Measurements from ENCODE around the gene MALSU1. TPM values are rescaled to one million over a fixed set of nuclear protein-coding genes. Genes with fewer than 3 reads are reported as not detected.

Gene MALSU1
- total and polyA plus RNA-seq, 12 donors = 31.7 to 120 (median 76.2) TPM

DNA sequence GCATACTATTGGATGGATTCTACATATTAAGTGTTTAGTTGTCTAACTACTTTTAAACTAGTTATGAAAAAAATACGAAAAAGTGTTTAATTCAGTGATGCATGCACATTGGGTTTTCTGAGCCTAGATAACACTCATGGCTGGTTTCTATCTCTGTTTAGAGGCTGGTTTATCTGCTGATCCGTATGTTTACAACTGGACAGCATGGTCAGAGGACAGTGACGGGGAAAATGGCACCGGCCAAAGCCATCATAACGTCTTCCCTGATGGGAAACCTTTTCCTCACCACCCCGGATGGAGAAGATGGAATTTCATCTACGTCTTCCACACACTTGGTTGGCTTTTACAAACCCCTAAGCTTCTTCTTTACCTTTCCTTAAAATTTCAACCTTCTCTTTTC lies 42.4 kb upstream of the MALSU1 start:
- no peak overlapping the region for H3K27ac ChIP-seq
- no peaks in the 10 kb centered on the region for H3K27me3 ChIP-seq
- H3K9me3 ChIP-seq (replicated peaks in 1 of 3) = no peaks in the 10 kb centered on the region
- no peaks in the 10 kb centered on the region for H3K36me3 ChIP-seq (replicated peaks in 1 of 2)
- no peak for DNase-seq
- H3K4me3 ChIP-seq = no peak overlapping the region
- no peaks in the 10 kb centered on the region for H3K4me1 ChIP-seq (replicated peaks in 1 of 2)
- WGBS, 4 donors = 75 to 78% (median 76%) methylated on average over 7 of the region's 7 CpGs
- TF ChIP-seq, protein P1, sequence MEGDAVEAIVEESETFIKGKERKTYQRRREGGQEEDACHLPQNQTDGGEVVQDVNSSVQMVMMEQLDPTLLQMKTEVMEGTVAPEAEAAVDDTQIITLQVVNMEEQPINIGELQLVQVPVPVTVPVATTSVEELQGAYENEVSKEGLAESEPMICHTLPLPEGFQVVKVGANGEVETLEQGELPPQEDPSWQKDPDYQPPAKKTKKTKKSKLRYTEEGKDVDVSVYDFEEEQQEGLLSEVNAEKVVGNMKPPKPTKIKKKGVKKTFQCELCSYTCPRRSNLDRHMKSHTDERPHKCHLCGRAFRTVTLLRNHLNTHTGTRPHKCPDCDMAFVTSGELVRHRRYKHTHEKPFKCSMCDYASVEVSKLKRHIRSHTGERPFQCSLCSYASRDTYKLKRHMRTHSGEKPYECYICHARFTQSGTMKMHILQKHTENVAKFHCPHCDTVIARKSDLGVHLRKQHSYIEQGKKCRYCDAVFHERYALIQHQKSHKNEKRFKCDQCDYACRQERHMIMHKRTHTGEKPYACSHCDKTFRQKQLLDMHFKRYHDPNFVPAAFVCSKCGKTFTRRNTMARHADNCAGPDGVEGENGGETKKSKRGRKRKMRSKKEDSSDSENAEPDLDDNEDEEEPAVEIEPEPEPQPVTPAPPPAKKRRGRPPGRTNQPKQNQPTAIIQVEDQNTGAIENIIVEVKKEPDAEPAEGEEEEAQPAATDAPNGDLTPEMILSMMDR (IDR thresholded peaks at IDR 0.05) = no peak
- TF ChIP-seq POLR2A (IDR thresholded peaks at IDR 0.05) = no peak
- intact Hi-C loops (cut with DNase I) = no loop called here

DNA sequence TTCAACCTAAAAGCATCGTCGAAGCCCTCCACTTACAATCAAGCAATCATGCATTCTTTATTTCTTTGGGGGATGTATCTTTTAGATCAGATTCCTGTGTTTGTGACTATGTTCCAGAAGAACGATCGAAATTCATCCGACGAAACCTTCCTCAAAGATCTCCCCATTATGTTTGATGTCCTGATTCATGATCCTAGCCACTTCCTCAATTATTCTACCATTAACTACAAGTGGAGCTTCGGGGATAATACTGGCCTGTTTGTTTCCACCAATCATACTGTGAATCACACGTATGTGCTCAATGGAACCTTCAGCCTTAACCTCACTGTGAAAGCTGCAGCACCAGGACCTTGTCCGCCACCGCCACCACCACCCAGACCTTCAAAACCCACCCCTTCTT lies 38.8 kb upstream of the MALSU1 start:
- H3K9me3 ChIP-seq (replicated peaks in 1 of 3) = no peaks in the 10 kb centered on the region
- no peak overlapping the region for H3K27ac ChIP-seq
- H3K4me1 ChIP-seq (replicated peaks in 1 of 2) = no peaks in the 10 kb centered on the region
- DNase-seq = no peak
- intact Hi-C loops (cut with DNase I) = no loop called here
- WGBS, 4 donors = 71 to 81% (median 76%) methylated on average over 10 of the region's 10 CpGs
- no peaks in the 10 kb centered on the region for H3K27me3 ChIP-seq
- no peak overlapping the region for H3K4me3 ChIP-seq
- H3K36me3 ChIP-seq (replicated peaks in 1 of 2) = no peaks in the 10 kb centered on the region
- TF ChIP-seq POLR2A (IDR thresholded peaks at IDR 0.05) = no peak
- TF ChIP-seq, protein P1 (IDR thresholded peaks at IDR 0.05) = no peak

DNA sequence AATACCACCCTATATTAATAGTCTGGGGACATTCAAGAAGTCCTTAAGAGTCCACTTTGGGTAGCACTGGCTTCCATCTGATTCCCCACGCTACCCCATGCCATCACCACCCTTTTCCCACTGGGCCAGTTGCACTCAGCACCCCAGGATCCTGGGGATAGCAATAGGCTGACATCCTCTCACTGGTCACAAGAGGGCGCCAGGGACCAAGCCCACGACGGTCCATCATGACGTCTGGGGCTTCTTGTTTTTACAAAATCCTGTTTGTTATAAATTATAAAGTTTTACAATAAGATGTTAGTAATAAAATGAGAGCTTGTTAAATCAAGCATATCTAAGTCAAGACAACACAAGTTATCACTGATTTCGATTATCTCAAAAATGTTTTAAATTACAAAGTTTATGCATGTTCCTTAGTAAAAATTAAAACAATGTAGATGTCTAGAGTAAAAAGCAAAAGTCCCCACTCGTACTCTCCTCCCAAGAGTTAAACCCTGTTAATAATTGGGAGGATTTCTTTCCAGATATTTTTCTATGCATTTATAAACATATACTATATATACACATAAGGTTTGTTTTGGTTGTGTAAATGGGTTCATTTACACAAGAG lies 37.2 kb upstream of the MALSU1 start:
- no peaks in the 10 kb centered on the region for H3K4me1 ChIP-seq (replicated peaks in 1 of 2)
- intact Hi-C loops (cut with DNase I) = no loop called here
- no peaks in the 10 kb centered on the region for H3K27me3 ChIP-seq
- H3K36me3 ChIP-seq (replicated peaks in 1 of 2) = no peaks in the 10 kb centered on the region
- H3K4me3 ChIP-seq = no peak overlapping the region
- DNase-seq = peak; percentile 53 to 77 (median 64)
- no peak overlapping the region for H3K27ac ChIP-seq
- no peaks in the 10 kb centered on the region for H3K9me3 ChIP-seq (replicated peaks in 1 of 3)
- 3 to 8% (median 4%) methylated on average over 7 of the region's 7 CpGs for WGBS, 4 donors
- TF ChIP-seq POLR2A (IDR thresholded peaks at IDR 0.05) = no peak
- TF ChIP-seq, protein P1 (IDR thresholded peaks at IDR 0.05) = peak; percentile 46 to 84 (median 71)

DNA sequence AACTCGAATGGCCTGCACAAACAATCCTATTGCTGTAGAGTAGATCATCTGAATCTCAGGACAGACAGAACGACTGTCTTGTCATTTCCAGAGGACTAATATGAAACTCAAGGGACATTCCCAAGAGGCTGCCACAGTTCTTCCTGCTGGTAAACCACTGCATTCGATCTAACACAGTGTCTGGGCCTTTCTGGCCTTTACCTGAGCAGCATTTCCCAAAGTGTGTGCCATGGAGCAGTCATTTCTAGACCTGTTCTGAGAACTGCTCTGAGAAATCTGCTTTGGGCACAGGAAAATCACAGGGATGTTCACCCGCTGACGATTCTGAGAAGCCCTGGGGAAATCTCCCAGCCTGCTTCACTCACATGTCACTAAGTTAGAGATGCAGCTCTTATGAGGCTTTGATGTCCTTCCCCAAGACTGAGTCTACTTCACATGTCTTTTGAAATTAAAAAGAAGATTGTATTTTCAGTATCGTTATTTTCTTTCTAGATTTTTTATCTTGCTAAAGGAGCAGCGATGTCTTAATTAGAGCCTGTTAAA lies 34.2 kb upstream of the MALSU1 start:
- H3K27ac ChIP-seq = no peak overlapping the region
- H3K27me3 ChIP-seq = no peaks in the 10 kb centered on the region
- intact Hi-C loops (cut with DNase I) = no loop called here
- H3K9me3 ChIP-seq (replicated peaks in 1 of 3) = no peaks in the 10 kb centered on the region
- no peak for DNase-seq
- H3K4me3 ChIP-seq = no peak overlapping the region
- 66 to 78% (median 74%) methylated on average over 7 of the region's 7 CpGs for WGBS, 4 donors
- no peaks in the 10 kb centered on the region for H3K4me1 ChIP-seq (replicated peaks in 1 of 2)
- no peaks in the 10 kb centered on the region for H3K36me3 ChIP-seq (replicated peaks in 1 of 2)
- TF ChIP-seq, protein P1 (IDR thresholded peaks at IDR 0.05) = no peak
- TF ChIP-seq POLR2A (IDR thresholded peaks at IDR 0.05) = no peak
